ENCODE results near the gene ARMC10.

- no peak for TF ChIP-seq POLR2AphosphoS5 (IDR thresholded peaks at IDR 0.05; ENCODE audit: low read depth, low read length)
- TF ChIP-seq, protein P1, sequence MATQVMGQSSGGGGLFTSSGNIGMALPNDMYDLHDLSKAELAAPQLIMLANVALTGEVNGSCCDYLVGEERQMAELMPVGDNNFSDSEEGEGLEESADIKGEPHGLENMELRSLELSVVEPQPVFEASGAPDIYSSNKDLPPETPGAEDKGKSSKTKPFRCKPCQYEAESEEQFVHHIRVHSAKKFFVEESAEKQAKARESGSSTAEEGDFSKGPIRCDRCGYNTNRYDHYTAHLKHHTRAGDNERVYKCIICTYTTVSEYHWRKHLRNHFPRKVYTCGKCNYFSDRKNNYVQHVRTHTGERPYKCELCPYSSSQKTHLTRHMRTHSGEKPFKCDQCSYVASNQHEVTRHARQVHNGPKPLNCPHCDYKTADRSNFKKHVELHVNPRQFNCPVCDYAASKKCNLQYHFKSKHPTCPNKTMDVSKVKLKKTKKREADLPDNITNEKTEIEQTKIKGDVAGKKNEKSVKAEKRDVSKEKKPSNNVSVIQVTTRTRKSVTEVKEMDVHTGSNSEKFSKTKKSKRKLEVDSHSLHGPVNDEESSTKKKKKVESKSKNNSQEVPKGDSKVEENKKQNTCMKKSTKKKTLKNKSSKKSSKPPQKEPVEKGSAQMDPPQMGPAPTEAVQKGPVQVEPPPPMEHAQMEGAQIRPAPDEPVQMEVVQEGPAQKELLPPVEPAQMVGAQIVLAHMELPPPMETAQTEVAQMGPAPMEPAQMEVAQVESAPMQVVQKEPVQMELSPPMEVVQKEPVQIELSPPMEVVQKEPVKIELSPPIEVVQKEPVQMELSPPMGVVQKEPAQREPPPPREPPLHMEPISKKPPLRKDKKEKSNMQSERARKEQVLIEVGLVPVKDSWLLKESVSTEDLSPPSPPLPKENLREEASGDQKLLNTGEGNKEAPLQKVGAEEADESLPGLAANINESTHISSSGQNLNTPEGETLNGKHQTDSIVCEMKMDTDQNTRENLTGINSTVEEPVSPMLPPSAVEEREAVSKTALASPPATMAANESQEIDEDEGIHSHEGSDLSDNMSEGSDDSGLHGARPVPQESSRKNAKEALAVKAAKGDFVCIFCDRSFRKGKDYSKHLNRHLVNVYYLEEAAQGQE (IDR thresholded peaks at IDR 0.05; ENCODE audit: insufficient read depth in 1 of 2, low read depth in 2 of 2, low read length in 2 of 2) = no peak
- no peak for TF ChIP-seq TAF1 (IDR thresholded peaks at IDR 0.05; ENCODE audit: borderline replicate concordance, insufficient read depth, low read length)
- no peak for TF ChIP-seq SIN3A (IDR thresholded peaks at IDR 0.05; ENCODE audit: borderline replicate concordance, insufficient read depth, low read length)
- TF ChIP-seq FOXP2 (optimal IDR thresholded peaks at IDR 0.05; ENCODE audit: borderline replicate concordance, extremely low read depth, extremely low read length, insufficient read depth) = no peak
Observed at GRCh38 chr7:103101543-103101942, 26.6 kb downstream of the ARMC10 start.
